HCT116 (cell line): ENCODE data around the gene HSFX4. TPM values are rescaled to one million over a fixed set of nuclear protein-coding genes. Genes with fewer than 3 reads are reported as not detected.
"Not testable (repeated sequence)": the region's sequence is repeated elsewhere in the genome, so short reads cannot be mapped to it uniquely, and the experiment has no call there.

ENCODE experiments used
- ATAC-seq: fragments of 200-7000 bp; cut with Tn5 transposase; 2 replicates; pipeline ENCODE4 v1.9.1; 2020; ENCODE audit warnings: mild to moderate bottlenecking, moderate library complexity
- BruUV-seq: library from RNA; stranded (reverse); fragments of 400-500 nt; replicated peaks from 2 replicates; lab custom pipeline; 2021; lab: Mats Ljungman, UMichigan
- CTCF ChIA-PET: fragments of 300-600 bp; sonication (Branson Sonifier 250); formaldehyde crosslinking; loops from one replicate; lab custom pipeline; 2021; ENCODE audit warnings: antibody characterized with exemption; lab: Charles Lee
- POLR2A ChIA-PET: fragments of 300-600, 350-600 bp; sonication (Branson Sonifier 250); formaldehyde crosslinking; loops from one replicate; lab custom pipeline; 2021; ENCODE audit warnings: antibody characterized with exemption; lab: Charles Lee
- RAD21 ChIA-PET, 2 experiments: fragments of 300-600 bp; sonication (Branson Sonifier 250); formaldehyde crosslinking; loops; one replicate each; lab custom pipeline; 2023; ENCODE audit warnings: low total read pairs in 2 of 2; ENCODE audit not compliant: uncharacterized antibody in 2 of 2, unreplicated experiment in 2 of 2, low non-redundant PET in 1 of 2; lab: Charles Lee
- DNase-seq: peaks from one replicate; pipeline ENCODE4 v3.0.0-alpha.2; 2010; ENCODE audit warnings: low read depth, low spot score
- H2AFZ ChIP-seq: fragments of 200-600 bp; shearing (Covaris generic), sonication (generic); 2 replicates; pipeline ENCODE4 v1.6.1; 2017; ENCODE audit warnings: low read depth, mixed run types, mixed read lengths, antibody characterized with exemption, low read length; ENCODE audit not compliant: poor library complexity, severe bottlenecking
- H3K27ac ChIP-seq: 2 replicates; pipeline ENCODE4 v1.5.1; 2012; ENCODE audit warnings: low read depth, low read length
- H3K27me3 ChIP-seq: fragments of 200-600 bp; sonication (generic); 2 replicates; pipeline ENCODE4 v1.6.1; 2016; ENCODE audit warnings: mixed run types, low read length, mixed read lengths; ENCODE audit not compliant: insufficient read depth
- H3K36me3 ChIP-seq, 2 experiments: fragments of 200-500 bp in 1 of 2; fragments of 200-600 bp in 1 of 2; sonication (Bioruptor generic) in 1 of 2; sonication (generic) in 1 of 2; 2 replicates each; pipeline versions ENCODE4 v1.5.1 to v1.6.1; 2014 to 2016; ENCODE audit warnings: low read length in 2 of 2, inconsistent platforms in 1 of 2, mixed read lengths in 1 of 2, mixed run types in 1 of 2; ENCODE audit not compliant: insufficient read depth in 2 of 2, control insufficient read depth in 1 of 2
- H3K4me1 ChIP-seq, 2 experiments: fragments of 200-600 bp in 1 of 2; sonication (generic) in 1 of 2; 2 replicates each; pipeline versions ENCODE4 v1.5.1 to v1.6.1; 2012 to 2017; ENCODE audit warnings: low read length in 2 of 2, inconsistent platforms in 1 of 2, mild to moderate bottlenecking in 1 of 2, mixed read lengths in 1 of 2, mixed run types in 1 of 2, moderate library complexity in 1 of 2; ENCODE audit not compliant: insufficient read depth in 2 of 2, control insufficient read depth in 1 of 2
- H3K4me2 ChIP-seq: fragments of 200-600 bp; sonication (generic); 2 replicates; pipeline ENCODE4 v1.6.1; 2017; ENCODE audit warnings: mixed run types, low read length, mixed read lengths
- H3K4me3 ChIP-seq, 2 experiments: fragments of 200-600 bp in 1 of 2; sonication (generic) in 1 of 2; replicated peaks in 1 of 2; 2 replicates each; pipeline ENCODE4 v1.5.1; 2011 to 2016; ENCODE audit warnings: low read length in 2 of 2, control low read depth in 1 of 2, low read depth in 1 of 2, mild to moderate bottlenecking in 1 of 2, mixed read lengths in 1 of 2, mixed run types in 1 of 2
- H3K79me2 ChIP-seq: fragments of 200-600 bp; sonication (generic); 2 replicates; pipeline ENCODE4 v1.6.1; 2017; ENCODE audit warnings: mild to moderate bottlenecking, mixed run types, low read length, moderate library complexity, mixed read lengths; ENCODE audit not compliant: insufficient read depth
- H3K9ac ChIP-seq: fragments of 200-600 bp; sonication (generic); 2 replicates; pipeline ENCODE4 v1.6.1; 2016; ENCODE audit warnings: low read length, mixed read lengths
- H3K9me2 ChIP-seq: fragments of 200-600 bp; sonication (generic), shearing (Covaris generic); 2 replicates; pipeline ENCODE4 v1.6.1; 2017; ENCODE audit warnings: mixed run types, mild to moderate bottlenecking, moderate library complexity; ENCODE audit not compliant: insufficient read depth
- H3K9me3 ChIP-seq, 2 experiments: fragments of 200-500 bp in 1 of 2; fragments of 200-600 bp in 1 of 2; sonication (Bioruptor generic) in 1 of 2; sonication (generic) in 1 of 2; 2 replicates each; pipeline ENCODE4 v1.6.1; 2014 to 2017; ENCODE audit warnings: low read length in 2 of 2, mixed read lengths in 2 of 2, inconsistent platforms in 1 of 2, low read depth in 1 of 2, mild to moderate bottlenecking in 1 of 2, mixed run types in 1 of 2, moderate library complexity in 1 of 2; ENCODE audit not compliant: control insufficient read depth in 1 of 2, insufficient read depth in 1 of 2
- H4K20me1 ChIP-seq: fragments of 200-600 bp; sonication (generic), shearing (Covaris generic); 2 replicates; pipeline ENCODE4 v1.6.1; 2017; ENCODE audit warnings: mixed run types, mild to moderate bottlenecking, moderate library complexity; ENCODE audit not compliant: insufficient read depth
- intact Hi-C: fragments of 100-400 bp; cut with micrococcal nuclease; formaldehyde crosslinking; loops from 2 replicates; pipeline ENCODE4 v1.10.0; 2022
- total RNA-seq: library from RNA; stranded (reverse); gene quantifications from one replicate; pipeline ENCODE4 v1.2.1, GENCODE V29; 2021; ENCODE audit not compliant: unreplicated experiment
- TF ChIP-seq, protein P1 (sequence below), 3 experiments: fragments of 200-600 bp in 1 of 3; sonication (generic) in 1 of 3; IDR thresholded peaks in 2 of 3; conservative IDR thresholded peaks in 1 of 3; 2 replicates each; pipeline ENCODE4 v1.5.1; 2012 to 2017; ENCODE audit warnings: low read depth in 2 of 3, low read length in 2 of 3, antibody characterized with exemption in 1 of 3, borderline replicate concordance in 1 of 3, control low read depth in 1 of 3, mild to moderate bottlenecking in 1 of 3, mixed read lengths in 1 of 3, mixed run types in 1 of 3, moderate library complexity in 1 of 3; ENCODE audit not compliant: insufficient read depth in 1 of 3

Gene HSFX4
- total RNA-seq, 1 experiment from 2014 or later: not detected

DNA sequence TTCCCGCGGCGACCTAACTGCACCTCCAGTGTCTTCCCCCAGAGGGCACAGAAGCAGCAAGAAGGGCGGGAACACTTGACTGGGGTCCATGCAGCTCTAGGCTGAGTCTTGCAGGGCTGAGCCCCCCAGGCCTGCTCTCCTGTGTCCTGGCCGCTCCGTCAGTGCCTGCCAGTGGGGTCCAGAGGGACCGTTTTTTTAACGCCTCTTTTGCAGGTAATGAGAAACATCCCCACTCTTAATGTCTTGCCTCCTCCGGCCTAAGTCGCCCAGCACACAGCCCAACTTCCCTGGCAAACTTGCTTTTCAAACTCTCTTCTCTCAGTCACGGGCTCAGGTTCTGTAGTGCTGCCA, 11.3 kb downstream of the HSFX4 start:
- H4K20me1 ChIP-seq, ATAC-seq, BruUV-seq, H3K27me3 ChIP-seq, POLR2A ChIA-PET, intact Hi-C loops, H3K4me1 ChIP-seq, H3K36me3 ChIP-seq, H2AFZ ChIP-seq: not testable (repeated sequence)
- Histone ChIP-seq H3K4me2 (peak overlapping the region; percentile 48), H3K27ac (peak overlapping the region; percentile 80; the same call in 1 of the 2 replicates), H3K79me2 (peaks cover 10% of the 10 kb centered on the region; the same call in 1 of the 2 replicates), H3K4me3 (peak overlapping the region; percentile 7 to 28; a peak in 1 of 4 replicates)
- ChIA-PET CTCF (interaction anchor here (1.0 to 1.6 kb wide), 7 partner anchors 8 to 546 kb away, joined by 3 to 6 read pairs (median 3); no protein-coding TSS in a partner anchor), RAD21 (interaction anchor here in 1 of 2 experiments (0.6 to 1.1 kb wide), 2 partner anchors 423 to 739 kb away, joined by 3 read pairs; partner anchors contain the start of gene MAMLD1)
- TF ChIP-seq, protein P1, sequence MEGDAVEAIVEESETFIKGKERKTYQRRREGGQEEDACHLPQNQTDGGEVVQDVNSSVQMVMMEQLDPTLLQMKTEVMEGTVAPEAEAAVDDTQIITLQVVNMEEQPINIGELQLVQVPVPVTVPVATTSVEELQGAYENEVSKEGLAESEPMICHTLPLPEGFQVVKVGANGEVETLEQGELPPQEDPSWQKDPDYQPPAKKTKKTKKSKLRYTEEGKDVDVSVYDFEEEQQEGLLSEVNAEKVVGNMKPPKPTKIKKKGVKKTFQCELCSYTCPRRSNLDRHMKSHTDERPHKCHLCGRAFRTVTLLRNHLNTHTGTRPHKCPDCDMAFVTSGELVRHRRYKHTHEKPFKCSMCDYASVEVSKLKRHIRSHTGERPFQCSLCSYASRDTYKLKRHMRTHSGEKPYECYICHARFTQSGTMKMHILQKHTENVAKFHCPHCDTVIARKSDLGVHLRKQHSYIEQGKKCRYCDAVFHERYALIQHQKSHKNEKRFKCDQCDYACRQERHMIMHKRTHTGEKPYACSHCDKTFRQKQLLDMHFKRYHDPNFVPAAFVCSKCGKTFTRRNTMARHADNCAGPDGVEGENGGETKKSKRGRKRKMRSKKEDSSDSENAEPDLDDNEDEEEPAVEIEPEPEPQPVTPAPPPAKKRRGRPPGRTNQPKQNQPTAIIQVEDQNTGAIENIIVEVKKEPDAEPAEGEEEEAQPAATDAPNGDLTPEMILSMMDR (IDR thresholded peaks at IDR 0.05 in 2 of 3, conservative IDR thresholded peaks at IDR 0.05 in 1 of 3; ENCODE audit: borderline replicate concordance in 1 of 3, insufficient read depth in 1 of 3, low read depth in 2 of 3, low read length in 2 of 3): peak in 2 of 3 experiments; percentile 31 to 39; a peak in 3 of 6 replicates
- TF ChIP-seq, all 23 proteins: peak for 1; not testable (repeated sequence) for 22
- H3K9me2 ChIP-seq, H3K9ac ChIP-seq, H3K9me3 ChIP-seq, DNase-seq: not testable (repeated sequence)

DNA sequence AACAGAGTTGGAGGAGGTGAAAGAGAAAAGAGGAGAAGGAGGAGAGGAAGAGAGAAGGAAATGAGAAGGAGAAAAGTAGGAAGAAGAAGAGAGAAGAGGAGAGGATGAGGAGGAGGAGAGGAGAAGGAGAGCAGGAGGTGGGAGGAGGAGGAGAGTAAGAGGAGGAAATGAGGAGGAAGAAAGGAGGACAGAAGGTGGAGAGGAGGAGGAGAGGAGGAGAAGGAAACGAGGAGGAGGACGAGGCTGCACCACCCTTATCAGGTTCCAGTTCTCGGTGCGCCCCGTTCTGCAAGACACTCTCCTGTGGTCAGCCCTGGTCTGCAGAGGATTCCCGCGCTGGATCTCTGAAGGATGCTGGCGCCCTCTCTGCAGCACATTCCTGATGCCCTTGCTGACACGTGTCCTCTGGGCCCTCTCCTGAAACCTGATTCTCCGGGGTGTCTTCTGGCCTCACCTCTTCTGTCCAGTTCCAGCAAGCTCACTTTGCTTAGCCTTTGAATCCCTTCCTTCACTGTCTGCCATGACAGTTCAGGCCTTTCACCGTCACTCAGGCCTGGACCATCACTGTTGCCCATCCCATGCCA, 15.8 kb downstream of the HSFX4 start:
- H2AFZ ChIP-seq, H3K9me3 ChIP-seq, H3K4me3 ChIP-seq, H3K27me3 ChIP-seq, H3K9me2 ChIP-seq, POLR2A ChIA-PET, H3K4me1 ChIP-seq, DNase-seq, ATAC-seq, BruUV-seq, H3K4me2 ChIP-seq, intact Hi-C loops, H3K27ac ChIP-seq, H4K20me1 ChIP-seq, H3K79me2 ChIP-seq, RAD21 ChIA-PET, H3K36me3 ChIP-seq, CTCF ChIA-PET, H3K9ac ChIP-seq: not testable (repeated sequence)

DNA sequence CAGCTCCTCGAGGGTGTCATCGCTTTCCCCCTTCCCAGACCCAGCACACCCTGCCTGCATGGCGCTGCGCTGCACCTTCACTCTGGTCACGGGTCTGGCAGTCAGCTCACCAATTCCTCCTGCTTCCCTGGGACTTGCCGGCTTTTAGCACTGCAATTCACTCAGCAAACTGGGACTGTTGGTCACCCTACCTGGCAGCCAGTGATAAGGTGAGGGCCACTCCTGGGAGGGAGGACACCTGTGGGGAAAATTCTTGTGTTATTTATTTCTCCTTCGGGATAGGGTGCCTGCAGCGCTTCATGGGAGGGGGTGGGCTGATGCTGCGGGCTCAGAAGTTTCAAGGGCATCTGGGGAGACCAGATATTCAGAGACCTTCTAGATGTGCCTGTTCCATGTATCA, 16.4 kb downstream of the HSFX4 start:
- H3K4me1 ChIP-seq, H3K27ac ChIP-seq, ATAC-seq, POLR2A ChIA-PET, DNase-seq, H4K20me1 ChIP-seq, H3K4me2 ChIP-seq, H3K79me2 ChIP-seq, H3K9me2 ChIP-seq, H3K36me3 ChIP-seq, H3K27me3 ChIP-seq, H3K9ac ChIP-seq, H2AFZ ChIP-seq, CTCF ChIA-PET, H3K9me3 ChIP-seq, intact Hi-C loops, H3K4me3 ChIP-seq, RAD21 ChIA-PET, BruUV-seq: not testable (repeated sequence)

DNA sequence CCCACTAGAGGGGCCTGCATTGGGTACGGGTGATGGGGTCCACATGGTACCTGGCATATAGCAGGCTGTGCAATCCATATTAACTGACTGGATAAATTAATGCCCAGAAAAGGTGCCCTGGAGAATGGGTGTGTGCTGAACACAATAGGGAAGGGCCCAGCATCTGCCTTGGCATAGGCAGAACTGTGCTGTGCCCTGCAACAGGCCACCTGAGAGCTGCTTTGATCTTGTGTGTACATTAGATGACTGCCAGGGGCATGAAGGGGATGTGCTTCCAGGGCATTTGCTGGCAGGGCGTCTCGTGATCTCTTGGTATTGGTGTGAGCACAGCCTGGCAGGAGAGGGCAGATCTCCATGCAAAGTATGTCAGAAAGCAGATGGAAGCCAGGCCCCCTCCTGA, 17.6 kb downstream of the HSFX4 start:
- H3K4me3 ChIP-seq, H3K9ac ChIP-seq, BruUV-seq, H3K9me2 ChIP-seq, ATAC-seq, H3K4me1 ChIP-seq, POLR2A ChIA-PET, H3K79me2 ChIP-seq, H2AFZ ChIP-seq, DNase-seq, intact Hi-C loops, H3K27me3 ChIP-seq, H3K4me2 ChIP-seq, RAD21 ChIA-PET, H3K36me3 ChIP-seq, H4K20me1 ChIP-seq, CTCF ChIA-PET, H3K9me3 ChIP-seq, H3K27ac ChIP-seq: not testable (repeated sequence)
